Measurements from ENCODE around the gene PIGK.
"Not testable (repeated sequence)": the region's sequence is repeated elsewhere in the genome, so short reads cannot be mapped to it uniquely, and the experiment has no call there.

PIGK gene

DNA sequence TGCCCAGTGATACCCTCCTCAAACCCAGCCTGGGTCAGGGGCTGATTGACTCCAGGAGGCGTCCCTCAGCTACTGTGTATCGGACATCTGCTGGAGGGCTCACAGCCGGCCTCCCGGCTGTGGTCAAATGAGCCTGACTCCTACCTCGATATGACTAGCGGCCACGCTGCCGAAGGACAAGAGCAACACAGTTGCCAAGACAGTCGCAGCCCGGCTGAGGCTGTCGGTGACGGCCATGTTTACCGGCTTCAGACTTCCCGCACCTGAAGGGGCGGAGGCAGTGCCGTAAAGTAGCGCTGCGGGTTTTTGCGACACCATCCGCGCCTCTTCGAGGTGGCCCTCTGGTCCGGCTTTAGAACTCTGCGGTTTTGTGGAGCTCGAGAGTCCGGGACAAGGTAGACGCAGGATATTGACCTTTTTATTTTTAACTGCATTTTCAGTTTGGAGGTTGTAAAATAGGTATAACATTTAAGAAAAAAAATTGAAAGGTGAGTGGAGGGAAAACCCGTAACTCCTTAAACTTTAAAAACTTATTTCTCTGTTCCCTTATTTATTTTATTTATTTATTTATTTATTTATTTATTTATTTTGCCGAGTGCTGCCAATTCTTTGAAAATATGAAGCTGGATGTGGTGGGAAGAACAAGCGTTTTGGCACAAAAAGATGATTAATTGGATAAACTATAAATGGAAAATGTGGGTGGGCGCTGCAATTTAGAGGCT, at the start of gene PIGK:
Gene PIGK (minus strand): TSS at position 265 of the 722 bp plus-strand sequence. CDS start 28 bp downstream, at position 237.
- peak; percentile 91 for DNase-seq (ENCODE audit: low spot score)

DNA sequence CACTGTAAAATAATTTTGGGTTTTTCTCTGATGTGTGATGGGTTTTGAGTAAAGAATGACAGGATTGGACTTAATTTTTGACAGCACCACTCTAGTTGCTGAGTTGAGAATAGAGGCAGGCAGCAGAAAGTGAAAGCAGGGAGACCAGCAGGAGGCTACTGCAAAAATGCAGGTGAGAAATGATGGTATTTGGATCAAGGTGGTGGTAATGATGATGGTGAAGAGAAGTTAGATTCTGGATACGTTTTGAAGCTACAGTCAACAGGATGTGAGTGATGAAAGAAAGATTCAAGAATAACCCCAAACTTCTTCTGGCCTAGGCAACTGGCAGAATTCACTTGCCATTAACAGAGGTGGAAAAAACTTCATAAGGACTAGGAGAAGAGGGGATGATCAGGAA, 47.8 kb upstream of the PIGK start:
- DNase-seq (ENCODE audit: low spot score) = no peak

DNA sequence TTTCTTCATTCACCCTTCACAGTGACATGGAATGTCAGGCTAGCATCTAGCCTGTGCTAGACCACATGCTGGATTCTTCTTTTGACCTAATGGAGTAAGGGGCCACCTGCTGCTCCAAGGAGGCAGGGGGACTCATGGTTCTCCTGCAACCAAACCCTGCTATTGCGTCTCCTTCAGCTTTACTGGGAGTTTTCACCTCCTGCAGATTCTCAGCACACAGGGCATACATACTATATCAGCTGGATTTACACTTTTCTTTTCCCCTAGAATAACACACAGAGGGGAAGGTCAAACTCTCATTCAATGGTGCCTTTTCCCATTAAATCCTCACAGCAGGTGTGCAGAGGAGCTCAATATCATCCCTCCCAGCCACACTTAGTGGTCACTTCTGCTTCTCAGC, 46.0 kb upstream of the PIGK start:
- DNase-seq (ENCODE audit: low spot score) = no peak

DNA sequence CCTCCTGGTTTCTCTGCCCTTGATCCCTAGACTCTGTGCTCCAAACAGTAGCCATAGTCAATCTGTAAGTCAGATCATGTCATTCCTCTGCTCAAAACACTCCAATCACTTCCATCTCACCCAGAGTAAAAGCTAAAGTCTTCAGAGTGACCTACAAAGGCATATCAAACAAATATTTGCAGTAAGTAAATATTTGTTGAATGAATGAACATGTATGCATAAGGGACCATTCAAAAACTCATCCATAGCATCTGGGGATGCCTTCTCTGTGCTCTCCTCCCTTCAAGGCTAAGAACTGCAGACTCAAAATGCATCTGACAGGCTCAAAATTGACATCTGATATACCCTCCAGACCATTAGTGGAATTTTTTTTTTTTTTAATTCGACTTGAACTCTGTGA, 44.5 kb upstream of the PIGK start:
- no peak for DNase-seq (ENCODE audit: low spot score)

DNA sequence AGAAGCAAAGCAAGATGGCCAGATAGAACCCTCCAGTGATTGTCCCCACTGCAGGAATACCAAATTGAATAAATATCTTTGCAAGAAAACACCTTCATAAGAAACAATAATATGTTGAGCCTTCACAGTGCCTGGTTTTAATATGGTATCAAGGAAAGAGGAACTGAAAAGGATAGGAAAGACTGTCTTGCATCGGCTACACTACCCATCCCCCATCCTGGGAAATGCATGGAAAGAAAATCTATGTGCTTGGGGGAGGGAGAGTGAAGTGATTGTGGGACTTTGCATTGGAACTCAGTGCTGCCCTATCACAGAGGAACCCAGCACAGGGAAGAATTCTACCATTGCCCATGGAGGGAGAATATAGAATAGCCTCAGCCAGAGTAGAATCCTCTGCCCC, 34.0 kb upstream of the PIGK start:
- DNase-seq (ENCODE audit: low spot score) = no peak

DNA sequence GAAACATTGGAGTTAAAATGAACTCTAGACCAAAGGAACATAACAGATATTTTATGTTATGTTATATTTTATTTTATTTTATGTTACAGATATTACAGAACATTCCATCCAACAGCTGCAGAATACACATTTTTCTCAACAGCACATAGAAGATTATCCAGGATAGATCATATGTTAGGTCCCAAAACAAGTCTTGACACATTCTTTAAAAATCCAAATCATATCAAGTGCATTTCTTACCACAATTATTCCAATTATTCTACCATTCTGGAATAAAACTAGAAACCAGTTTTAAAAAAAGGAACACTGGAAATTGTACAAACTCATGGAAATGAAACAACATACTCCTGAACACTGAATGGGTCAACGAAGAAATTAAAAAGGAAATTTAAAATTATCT, 30.9 kb upstream of the PIGK start:
- no peak for DNase-seq (ENCODE audit: low spot score)

DNA sequence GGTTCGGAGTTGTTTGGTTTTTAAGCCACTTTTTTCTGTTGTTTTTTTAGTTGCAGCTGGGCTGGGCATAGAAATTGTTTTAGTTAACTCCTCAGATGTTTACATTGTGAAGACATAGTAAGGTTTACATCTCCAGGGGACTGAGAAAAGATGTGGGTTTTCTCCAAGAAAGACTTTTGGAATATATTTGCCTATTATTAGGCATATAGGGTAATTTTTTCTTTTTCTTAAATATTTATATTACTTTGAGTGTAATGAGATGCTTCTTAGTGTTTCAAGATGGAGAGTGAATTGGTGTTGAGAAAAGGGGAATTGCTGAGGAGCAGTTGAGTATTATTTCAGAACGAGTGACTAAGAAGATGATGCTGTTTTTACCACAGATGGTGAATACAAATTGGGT, 26.6 kb upstream of the PIGK start:
- no peak for DNase-seq (ENCODE audit: low spot score)

DNA sequence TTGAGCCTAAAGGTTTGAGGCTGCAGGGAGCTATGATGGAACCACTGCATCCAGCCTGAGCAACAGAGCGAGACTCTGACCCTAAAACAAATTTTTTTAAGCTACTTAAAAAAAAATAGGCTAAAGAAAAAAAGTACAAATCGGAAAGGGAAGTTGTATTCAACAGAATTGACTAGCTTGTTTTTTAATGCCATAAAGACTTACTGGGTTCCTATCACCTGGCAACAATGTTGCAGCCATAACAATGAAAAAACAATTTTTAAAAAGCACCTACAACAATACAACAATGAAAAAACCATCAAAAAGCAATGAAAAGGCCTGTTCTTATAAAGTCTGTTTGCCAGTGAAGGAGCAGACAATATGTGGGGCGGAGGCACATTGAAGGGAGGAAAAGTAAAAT, 20.1 kb upstream of the PIGK start:
- no peak for DNase-seq (ENCODE audit: low spot score)

DNA sequence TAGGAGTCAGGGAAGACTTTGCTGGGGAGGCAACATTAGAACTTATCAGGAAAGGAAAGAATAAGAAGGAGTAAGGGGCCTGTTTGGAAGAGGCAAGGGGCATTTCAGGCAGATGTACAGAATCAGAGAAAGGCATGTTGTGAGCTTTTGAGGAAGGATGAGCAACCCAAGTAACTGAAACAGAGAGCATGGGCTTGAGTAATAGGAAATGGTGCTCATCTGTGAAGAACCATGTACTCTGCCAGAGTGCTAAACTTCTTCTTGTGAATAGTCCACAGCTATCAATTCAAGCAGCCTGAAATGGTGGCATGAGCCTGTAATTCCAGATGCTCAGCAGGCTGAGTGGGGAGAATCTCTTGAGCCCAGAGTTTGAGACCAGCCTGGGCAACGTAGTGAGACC, 19.2 kb upstream of the PIGK start:
- DNase-seq (ENCODE audit: low spot score) = no peak

DNA sequence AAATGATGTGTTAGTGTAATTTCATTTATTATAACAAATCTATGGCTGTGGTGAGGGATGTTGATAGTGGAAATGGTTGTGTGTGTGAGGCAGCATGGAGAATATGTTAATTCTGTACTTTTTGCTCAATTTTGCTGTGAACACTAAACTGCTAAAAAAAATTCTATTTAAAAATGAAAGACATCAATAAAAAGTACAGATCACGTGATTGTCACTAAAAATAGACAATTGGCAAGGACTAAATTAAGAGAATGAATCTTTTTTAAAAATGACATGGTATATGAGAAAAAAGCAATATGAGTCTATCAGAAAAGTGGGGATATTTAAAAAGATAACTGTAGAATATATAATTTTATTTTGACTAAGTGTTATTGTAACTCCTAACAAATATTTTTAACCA, 15.7 kb upstream of the PIGK start:
- DNase-seq (ENCODE audit: low spot score) = no peak

DNA sequence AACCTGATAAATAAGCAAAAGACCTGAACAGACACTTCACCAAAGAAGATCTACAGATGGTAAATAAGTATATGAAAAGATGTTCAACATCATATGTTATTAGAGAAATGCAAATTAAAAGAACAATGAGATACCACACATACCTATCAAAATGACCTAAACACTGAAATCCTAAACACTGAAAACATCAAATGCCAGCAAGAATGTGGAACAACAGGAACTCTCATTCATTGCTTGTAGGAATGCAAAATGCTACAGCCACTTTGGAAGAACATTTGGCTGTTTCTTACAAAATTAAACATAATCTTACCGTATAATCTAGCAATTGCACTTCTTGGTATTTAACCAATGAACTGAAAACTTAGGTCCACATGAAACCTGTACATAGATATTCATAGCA, 14.9 kb upstream of the PIGK start:
- DNase-seq (ENCODE audit: low spot score) = no peak

DNA sequence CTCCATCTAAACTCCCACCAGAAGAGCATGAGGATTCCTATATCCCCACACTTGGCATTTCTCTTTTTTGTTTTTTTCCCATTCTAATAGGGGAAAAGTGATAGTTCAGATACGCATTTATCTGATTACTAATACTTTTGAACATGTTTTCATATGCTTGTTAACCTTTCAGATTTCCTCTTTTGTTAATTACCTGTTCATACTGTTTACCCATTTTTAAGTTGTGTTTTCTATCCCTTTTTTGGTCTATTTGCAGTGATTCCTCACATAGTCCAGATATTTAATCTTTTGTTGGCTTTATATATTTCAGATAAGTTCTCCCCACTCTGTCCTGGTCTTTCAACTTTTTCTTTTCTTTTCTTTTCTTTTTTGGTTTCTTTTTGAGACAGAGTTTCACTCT, 13.6 kb upstream of the PIGK start:
- no peak for DNase-seq (ENCODE audit: low spot score)

DNA sequence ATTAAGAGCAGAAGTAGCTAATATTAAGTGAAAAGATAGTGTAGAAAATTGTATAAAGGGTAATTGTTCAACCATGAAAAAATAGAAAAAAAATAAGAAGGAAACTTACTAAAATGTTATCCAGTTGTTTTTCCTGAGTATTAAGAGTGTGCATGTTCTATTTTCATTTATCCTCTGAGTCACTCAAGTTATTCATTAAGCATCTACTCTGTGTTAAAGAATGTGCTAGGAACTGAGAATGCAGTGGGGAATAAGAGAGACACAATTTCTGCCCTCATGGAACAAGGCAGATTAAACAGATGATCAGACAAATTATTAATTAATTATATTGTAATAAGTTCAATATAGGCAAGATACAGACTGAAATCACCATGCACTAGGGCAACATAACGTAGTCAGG, 10.8 kb upstream of the PIGK start:
- no peak for DNase-seq (ENCODE audit: low spot score)

DNA sequence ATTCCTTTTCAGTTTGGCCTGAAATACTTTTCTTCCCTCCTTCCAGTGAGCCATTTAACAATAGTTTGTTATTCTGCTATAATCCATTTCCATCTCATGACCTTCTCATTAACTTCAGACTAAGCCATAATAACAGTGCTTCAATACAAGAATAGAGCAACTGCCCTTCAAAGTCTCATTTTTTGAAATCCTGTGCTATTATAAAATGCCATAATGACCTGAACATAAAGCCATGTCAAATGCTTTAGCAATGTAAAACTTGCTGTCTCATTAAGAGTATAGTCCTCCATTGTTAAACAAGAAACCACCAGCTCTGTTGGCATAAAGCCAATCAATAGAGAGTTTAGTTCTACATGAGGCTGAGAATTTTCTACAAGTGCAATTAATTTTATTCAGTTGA, 9.6 kb upstream of the PIGK start:
- DNase-seq (ENCODE audit: low spot score) = no peak

DNA sequence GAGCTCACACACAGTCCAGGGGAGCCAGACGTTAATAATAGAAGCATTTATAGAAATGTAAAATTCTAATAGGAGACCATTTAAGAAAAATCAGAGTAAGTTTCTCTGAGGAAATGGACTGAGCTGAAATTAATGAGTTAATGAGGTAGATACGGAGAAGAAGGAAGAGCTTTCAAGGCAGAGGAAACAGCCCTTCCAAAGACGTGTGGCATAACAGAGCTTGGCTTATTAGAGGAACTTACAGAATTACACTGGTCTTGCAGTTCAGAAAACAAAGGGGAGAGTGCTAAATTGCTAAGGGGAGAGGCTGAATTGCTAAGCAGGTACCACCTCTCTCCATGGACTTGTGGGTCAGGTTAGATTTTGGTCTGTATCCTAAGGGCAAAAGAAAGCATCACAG, 8.2 kb upstream of the PIGK start:
- no peak for DNase-seq (ENCODE audit: low spot score)

DNA sequence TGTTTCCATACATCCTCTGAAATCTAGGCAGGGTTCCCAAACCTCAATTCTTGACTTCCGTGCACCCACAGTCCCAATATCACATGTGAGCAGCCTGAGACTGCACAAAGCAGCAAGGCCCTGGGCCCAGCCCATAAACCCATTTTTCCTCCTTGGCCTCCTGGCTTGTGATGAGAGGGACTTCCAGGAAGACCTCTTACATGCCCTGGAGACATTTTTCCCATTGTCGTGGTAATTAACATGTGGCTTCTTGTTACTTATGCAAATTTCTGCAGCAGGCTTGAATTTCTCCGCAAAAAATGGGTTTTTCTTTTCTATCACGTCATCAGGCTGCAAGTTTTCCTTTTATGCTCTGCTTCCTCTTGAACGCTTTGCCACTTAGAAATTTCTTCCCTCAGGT, 3.3 kb upstream of the PIGK start:
- no peak for DNase-seq (ENCODE audit: low spot score)

DNA sequence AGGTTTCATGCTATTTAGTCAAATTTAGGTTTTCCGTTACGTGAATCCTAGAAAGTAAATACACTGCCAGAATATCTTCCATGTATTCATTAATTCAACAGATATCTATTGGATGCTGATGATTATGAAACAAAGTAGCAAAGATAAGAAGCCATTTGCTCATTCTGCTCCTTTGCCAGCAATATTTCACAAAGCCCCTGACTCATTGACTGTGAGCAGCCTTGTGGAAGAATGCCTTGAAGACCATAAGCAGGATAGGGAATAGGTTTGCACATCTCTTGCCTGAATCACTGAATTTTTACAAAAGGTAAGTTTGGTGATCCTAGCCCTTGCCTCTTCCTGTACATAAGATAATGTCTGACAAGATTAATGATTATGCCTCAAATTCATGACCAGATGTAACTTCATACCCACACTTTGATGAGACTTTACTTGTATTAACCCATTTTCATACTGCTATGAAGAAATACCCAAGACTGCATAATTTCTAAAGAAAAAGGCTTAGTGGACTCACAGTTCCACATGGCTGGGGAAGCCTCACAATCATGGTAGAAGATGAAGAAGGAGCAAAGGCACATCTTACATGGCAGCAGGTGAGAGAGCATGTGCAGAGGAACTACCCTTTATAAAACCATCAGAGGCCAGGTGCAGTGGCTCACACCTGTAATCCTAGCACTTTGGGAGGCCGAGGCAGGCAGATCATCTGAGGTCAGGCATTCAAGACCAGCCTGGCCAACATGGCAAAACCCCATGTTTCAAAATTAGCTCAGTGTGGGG, 1.6 kb upstream of the PIGK start:
- DNase-seq (ENCODE audit: low spot score) = peak; percentile 14

DNA sequence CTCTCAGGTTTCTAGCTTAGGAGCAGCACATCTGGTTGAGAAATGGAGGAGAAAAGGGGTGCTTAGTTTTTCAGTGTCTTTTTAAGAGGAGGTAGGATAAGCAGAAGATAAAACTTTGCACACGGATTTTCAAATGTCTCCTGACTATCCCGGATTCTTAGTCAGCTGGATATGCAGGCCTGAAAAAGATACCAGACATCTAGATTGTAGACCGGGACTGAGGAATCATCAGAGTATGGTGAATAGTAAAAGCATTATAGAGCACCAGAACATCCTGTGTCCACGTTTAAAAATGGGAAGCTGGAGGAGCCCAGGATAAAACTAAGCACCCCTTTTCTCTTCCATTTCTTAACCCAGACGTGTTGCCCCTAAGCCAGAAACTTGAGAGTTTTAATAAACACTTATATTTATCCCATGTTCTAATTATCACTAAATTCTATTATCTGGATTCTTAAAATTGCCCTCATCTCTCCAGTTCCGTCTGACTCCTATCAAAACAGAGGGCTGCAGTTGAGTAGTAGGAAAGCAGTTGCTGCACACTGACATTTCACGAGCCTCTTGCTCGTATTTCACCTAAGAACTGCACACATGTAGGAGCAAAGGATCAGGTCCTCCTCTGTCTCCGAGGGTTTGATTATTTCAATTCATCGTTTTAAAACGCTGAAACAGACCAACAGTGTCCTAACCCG, 609 bp downstream of the PIGK start:
- DNase-seq (ENCODE audit: low spot score) = no peak

DNA sequence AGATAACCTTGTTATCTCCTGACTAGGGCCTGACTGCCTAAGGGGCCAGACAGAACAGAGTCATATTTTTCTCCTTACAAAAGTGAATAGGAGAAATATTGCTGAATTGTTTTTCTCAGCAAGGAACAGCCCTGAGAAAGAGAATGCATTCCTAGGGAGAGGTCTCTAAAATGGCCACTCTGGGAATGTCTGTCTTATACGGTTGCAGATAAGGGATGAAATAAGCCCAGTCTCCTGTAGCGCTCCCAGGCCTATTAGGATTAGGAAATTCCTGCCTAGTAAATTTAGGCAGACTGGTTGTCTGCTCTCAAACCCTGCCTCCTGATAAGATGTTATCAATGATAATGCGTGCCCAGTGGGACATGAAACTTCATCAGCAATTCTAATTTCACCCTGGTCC, 15.2 kb downstream of the PIGK start:
- DNase-seq (ENCODE audit: low spot score) = not testable (repeated sequence)

DNA sequence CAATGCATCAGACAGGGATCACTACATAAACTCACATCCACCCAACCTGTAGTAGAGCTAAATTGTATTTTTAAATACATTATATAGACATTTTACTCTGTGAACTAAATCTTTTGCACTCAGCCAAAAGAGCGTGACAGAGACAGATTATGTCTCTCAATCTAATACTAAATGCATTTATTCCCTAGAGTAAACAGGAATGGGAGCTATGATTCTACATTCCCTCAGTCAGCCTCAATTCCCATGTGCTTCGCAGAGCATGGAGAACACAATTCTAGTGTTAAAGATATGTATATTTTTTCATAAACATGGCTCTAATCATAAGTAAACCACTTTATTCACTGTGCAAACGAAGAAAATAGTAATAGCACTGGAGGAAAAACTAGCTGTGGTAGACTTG, 16.5 kb downstream of the PIGK start:
- no peak for DNase-seq (ENCODE audit: low spot score)

DNA sequence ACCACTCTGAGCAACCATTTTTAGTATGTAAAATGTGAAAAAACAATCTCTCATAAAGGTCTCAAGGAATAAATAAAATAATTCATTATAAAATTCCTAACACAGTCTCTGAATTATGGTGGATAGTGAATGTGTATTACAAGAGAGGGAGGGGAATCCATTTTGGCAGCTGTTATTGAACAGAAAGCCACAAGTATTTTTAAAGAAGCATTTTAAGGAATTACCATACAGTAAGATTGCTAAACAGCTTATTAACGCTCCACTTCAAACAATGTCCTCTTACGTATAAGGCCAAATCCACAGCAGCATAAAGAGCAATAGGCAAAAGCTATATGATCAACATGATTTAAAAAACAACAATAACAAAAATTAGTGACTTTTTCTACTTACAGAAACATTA, 18.4 kb downstream of the PIGK start:
- DNase-seq (ENCODE audit: low spot score) = no peak

DNA sequence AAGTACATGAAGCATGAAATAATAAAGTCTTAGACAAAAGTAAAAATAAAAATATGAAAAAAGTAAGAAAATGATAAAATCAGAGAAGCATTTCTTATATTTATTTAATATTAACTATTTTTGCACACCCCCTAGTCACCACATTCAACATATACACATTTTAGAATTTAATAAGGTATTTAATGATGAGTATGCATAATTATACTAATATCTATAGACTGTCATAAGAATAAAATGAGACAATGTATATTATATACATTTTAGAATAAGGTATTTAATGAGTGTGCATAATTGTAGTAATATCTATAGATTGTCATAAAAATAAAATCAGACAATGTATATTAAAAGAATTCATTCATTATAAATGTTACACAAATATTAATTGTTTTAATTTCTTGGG, 18.9 kb downstream of the PIGK start:
- DNase-seq (ENCODE audit: low spot score) = no peak

DNA sequence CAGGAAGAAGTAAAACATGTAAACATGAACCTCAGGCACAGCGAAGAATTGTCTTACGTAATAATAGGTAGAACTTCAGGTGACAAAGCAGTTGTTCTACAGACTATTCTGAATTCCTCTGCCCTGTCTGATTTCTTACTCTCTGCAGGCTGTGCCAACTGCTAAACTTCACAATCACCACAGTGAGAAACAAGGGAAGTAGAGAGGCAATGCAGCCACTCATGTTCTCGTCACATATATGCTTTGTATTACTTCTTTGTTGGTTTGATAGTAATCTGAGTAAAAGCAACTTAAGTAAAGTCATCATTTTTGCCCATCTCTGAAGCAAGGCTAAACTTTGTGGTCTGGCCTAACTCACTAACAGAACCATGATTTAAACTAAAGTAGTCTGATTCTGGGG, 21.9 kb downstream of the PIGK start:
- no peak for DNase-seq (ENCODE audit: low spot score)
